Measurements from ENCODE around the gene ARAP1.

ARAP1 gene

DNA sequence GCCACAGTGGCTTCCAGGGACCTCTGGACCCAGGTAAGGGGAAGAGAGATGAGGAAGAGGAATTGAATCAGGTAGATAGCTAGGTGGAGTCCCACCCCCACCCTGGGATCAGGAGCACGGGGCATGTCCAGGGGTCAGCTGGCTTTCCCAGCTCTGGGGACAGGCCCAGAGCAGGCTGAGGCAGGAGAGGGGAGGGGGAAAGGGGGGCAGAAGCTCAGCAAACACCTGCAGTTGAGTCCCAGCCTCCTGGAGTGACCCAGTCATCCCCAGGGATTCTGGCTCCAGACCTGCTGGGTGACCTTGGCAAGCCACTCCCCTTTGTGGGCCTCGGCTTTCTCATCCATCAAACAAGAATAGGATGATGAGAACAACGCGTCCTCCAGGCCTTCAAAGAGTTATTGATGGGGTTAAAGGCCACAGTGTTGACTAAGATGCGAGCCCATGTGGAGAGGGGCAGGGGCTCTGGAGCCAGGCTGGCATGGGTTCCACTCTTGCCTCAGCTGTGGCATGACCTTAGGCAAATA is 25.6 kb upstream of the ARAP1 start:
- H3K4me3 ChIP-seq (ENCODE audit: low read depth, low read length) = no peak overlapping the region
- TF ChIP-seq, protein P1, sequence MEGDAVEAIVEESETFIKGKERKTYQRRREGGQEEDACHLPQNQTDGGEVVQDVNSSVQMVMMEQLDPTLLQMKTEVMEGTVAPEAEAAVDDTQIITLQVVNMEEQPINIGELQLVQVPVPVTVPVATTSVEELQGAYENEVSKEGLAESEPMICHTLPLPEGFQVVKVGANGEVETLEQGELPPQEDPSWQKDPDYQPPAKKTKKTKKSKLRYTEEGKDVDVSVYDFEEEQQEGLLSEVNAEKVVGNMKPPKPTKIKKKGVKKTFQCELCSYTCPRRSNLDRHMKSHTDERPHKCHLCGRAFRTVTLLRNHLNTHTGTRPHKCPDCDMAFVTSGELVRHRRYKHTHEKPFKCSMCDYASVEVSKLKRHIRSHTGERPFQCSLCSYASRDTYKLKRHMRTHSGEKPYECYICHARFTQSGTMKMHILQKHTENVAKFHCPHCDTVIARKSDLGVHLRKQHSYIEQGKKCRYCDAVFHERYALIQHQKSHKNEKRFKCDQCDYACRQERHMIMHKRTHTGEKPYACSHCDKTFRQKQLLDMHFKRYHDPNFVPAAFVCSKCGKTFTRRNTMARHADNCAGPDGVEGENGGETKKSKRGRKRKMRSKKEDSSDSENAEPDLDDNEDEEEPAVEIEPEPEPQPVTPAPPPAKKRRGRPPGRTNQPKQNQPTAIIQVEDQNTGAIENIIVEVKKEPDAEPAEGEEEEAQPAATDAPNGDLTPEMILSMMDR (IDR thresholded peaks at IDR 0.05; ENCODE audit: low read depth, low read length) = no peak

- TF ChIP-seq, protein P1 (IDR thresholded peaks at IDR 0.05; ENCODE audit: low read depth, low read length) = no peak
- H3K4me3 ChIP-seq (ENCODE audit: low read depth, low read length) = no peak overlapping the region
Observed at GRCh38 chr11:72776844-72777754, 24.9 kb upstream of the ARAP1 start.

DNA sequence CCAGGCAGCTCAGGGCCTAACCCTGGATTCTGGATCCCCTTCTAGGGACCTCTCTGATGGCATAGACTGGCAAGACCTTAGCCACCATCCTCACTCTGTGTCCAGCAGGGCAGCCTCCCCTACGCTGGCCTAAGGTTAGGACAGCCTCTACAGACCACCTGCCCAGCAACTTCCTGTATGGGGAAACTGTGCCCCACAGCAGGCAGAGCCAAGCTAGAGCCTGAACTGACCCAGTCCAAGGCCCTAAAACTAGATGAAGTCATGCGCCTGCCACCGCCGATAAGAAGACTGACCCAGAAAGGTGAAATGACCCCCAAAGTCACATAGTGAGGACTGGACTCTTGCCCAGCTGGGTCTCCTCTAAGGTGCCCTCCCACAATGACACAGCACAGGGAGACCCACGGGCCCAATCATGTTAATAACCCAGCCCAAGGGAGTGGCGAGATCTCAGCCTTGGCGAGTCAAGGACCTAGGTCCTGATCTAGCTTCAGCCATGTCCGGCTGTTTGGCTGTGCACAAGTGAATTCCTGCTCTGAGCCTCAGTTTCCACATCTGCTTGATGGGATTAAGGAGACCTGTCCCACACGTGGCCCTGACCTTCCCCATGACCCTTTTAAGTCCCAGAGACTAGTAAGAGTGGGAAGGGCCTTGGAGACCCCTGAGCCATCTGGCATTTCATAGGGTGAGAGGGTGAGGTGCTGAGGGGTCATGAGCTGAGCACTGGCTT is 24.1 kb upstream of the ARAP1 start:
- TF ChIP-seq, protein P1 (IDR thresholded peaks at IDR 0.05; ENCODE audit: low read depth, low read length) = no peak

GRCh38 chr11:72775288-72776110 is 23.3 kb upstream of the ARAP1 start:
- no peak overlapping the region for H3K4me3 ChIP-seq (ENCODE audit: low read depth, low read length)
- TF ChIP-seq, protein P1 (IDR thresholded peaks at IDR 0.05; ENCODE audit: low read depth, low read length) = no peak

More for the DNA sequence above, 24.1 kb upstream of the ARAP1 start:
- no peak overlapping the region for H3K4me3 ChIP-seq (ENCODE audit: low read depth, low read length)

DNA sequence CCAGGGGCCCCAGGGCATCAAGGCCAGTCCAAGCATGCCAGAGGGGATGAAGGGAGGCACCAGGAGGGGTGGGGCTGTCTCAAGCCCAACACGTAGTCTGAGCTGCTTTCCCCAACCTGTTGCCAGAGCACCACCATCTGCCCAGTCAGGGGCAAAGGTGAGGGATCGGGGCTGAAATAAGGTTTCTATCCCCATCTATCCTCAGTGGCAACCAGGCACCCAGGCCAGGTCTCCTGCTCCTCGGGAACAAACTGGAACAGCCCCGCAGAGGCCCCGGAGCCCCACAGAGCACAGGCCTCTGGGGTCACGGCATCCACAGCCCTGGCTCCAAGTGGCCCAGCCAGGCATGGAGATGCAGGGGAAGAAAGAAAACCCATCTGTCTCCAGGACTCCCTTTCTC is 22.3 kb upstream of the ARAP1 start:
- no peak overlapping the region for H3K4me3 ChIP-seq (ENCODE audit: low read depth, low read length)

DNA sequence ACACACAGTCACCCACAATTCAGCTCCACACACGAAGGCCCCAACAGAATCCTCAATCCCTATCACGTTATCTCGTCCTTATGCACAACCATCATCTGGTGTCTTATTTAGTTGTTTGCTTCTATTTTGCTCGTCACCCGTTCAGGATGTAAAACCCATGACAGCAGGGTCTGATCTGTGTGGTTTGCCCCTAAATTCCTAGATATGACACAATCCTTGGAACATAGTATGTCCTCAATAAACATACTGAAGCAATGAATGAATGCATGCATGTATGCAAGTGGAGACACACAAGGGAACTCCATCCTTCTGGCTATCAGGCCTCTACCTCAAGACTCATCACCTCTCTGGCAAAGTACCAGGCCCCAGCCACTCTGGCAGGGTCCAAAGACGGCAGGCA is 21.5 kb upstream of the ARAP1 start:
- TF ChIP-seq, protein P1 (IDR thresholded peaks at IDR 0.05; ENCODE audit: low read depth, low read length) = no peak
- no peak overlapping the region for H3K4me3 ChIP-seq (ENCODE audit: low read depth, low read length)

More for the DNA sequence above, 22.3 kb upstream of the ARAP1 start:
- TF ChIP-seq, protein P1 (IDR thresholded peaks at IDR 0.05; ENCODE audit: low read depth, low read length) = no peak
